ENCODE data around the gene PRR13.

The PRR13 gene

DNA sequence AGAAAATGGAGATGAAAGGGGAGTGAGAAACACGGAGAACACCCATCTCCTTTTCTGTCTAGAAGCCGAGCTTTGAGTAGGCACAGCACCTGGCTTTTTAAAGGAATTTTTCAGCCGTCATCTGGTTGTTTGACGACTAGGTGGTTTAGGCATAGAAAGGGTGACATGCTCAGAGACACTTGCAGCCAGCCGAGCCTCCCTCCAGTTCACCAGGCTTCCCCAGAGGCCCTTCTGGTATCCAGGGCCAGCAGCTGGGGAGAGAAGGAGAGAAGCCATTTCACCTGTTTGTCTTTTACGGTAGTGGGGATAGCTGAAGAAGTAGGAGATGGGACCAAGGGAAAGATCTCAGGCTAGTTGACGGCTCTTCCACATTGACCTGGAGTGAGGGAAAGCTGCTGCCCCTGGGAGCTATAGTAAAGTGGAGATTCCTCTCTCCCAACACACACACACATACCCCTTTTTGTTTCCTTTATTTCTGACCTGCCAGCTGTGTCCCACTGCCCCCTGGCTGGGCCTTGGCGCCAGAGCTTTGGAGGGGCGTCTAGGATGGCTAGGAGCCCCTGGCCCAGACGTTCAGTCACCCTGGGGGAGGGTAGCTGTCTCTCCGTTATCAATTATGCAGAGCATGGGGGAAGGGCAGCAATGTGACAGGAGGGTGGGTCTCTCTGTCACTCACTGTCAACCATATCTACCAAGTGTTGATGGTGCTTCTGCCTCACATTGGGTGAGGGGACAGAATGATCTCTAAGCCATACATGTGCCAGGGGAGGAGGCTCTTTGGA, 52.3 kb downstream of the PRR13 start:
- DNase-seq (ENCODE audit: low spot score) = peak; percentile 29

Measured in hematopoietic multipotent progenitor cell treated with erythropoietin and hydrocortisone succinate and interleukin-3 and kit ligand, for 15 days (in vitro differentiated cells).